PFSK-1 (cell line): ENCODE measurements around the gene TTC16.

ENCODE experiments used
- POLR2AphosphoS5 ChIP-seq: IDR thresholded peaks from 2 replicates; pipeline ENCODE4 v1.6.1; 2012; ENCODE audit warnings: low read depth, mild to moderate bottlenecking, control low read depth, low read length, moderate library complexity
- TAF1 ChIP-seq: IDR thresholded peaks from 2 replicates; pipeline ENCODE4 v1.6.1; 2012; ENCODE audit warnings: low read length, control low read depth, borderline replicate concordance; ENCODE audit not compliant: insufficient read depth
- TF ChIP-seq, protein P1 (sequence below), 2 experiments: IDR thresholded peaks; 2 replicates each; pipeline versions ENCODE4 v1.6.1 to v1.8.0; 2011 to 2012; ENCODE audit warnings: low read depth in 2 of 2, low read length in 2 of 2, control low read depth in 1 of 2, inconsistent platforms in 1 of 2, mild to moderate bottlenecking in 1 of 2, moderate library complexity in 1 of 2; ENCODE audit not compliant: insufficient read depth in 1 of 2

- TF ChIP-seq POLR2AphosphoS5 (no peak), TAF1 (no peak)
- TF ChIP-seq, protein P1, sequence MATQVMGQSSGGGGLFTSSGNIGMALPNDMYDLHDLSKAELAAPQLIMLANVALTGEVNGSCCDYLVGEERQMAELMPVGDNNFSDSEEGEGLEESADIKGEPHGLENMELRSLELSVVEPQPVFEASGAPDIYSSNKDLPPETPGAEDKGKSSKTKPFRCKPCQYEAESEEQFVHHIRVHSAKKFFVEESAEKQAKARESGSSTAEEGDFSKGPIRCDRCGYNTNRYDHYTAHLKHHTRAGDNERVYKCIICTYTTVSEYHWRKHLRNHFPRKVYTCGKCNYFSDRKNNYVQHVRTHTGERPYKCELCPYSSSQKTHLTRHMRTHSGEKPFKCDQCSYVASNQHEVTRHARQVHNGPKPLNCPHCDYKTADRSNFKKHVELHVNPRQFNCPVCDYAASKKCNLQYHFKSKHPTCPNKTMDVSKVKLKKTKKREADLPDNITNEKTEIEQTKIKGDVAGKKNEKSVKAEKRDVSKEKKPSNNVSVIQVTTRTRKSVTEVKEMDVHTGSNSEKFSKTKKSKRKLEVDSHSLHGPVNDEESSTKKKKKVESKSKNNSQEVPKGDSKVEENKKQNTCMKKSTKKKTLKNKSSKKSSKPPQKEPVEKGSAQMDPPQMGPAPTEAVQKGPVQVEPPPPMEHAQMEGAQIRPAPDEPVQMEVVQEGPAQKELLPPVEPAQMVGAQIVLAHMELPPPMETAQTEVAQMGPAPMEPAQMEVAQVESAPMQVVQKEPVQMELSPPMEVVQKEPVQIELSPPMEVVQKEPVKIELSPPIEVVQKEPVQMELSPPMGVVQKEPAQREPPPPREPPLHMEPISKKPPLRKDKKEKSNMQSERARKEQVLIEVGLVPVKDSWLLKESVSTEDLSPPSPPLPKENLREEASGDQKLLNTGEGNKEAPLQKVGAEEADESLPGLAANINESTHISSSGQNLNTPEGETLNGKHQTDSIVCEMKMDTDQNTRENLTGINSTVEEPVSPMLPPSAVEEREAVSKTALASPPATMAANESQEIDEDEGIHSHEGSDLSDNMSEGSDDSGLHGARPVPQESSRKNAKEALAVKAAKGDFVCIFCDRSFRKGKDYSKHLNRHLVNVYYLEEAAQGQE (IDR thresholded peaks at IDR 0.05; ENCODE audit: insufficient read depth in 1 of 2, low read depth in 2 of 2, low read length in 2 of 2) = no peak
Measured at GRCh38 chr9:127707766-127708165, 8.1 kb upstream of the TTC16 start.
